HG03108 (cell line): Measurements from ENCODE around the gene DDB1.
A peak's percentile ranks its signal among the peaks of the same experiment; 100 is the strongest.

Experiments
- ATAC-seq: cut with Tn5 transposase; IDR thresholded peaks from one replicate; pipeline ENCODE4 v1.9.1; 2021; ENCODE audit warnings: moderate library complexity; ENCODE audit not compliant: unreplicated experiment

Gene DDB1

DNA sequence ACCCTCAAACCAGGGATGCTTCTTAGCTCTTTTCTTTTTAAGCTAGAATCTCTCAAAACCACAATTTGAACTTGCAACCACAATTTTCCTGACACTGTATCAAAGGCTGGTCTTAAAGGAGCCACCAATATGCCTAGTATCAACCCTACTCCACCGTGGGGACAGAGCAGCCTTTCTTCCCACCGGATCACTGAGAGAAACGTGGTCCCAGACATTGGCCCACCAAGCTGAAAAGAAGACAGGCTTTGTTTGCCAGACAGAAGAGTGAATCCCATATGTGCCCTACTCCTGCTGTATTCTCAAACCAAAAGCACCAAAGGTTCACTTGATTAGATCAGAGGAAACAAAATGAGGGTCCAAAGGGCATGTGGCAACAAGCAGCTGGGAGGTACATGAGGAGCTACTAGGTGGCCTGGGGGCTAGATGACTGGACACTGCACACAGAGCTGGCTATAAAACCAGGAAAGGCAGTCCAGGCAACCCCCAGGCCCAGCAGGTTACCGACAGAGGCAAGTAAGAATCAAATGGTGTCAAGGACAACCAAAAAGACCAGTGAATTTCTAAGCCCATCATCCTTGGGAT, 34.2 kb downstream of the DDB1 start:
- no peak for ATAC-seq

DNA sequence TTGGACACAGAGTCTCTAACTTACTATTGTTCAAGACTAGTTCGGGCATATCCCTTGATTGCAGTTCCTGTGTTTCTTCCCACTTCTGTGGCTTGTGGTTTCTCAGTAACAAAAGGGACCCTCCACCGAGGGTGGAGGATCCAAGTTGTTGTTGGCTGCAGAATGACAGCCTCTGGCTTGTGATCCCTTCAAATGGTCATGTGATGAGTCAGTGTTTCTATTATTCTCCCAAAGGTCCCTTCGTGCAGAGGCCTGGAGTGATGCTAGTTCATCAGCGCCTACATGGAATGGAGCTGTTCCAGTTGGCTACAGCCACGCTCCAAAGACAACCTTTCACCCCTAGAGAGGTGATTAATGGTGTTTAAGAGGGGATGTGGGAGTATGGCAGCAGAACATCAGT, 35.2 kb downstream of the DDB1 start:
- ATAC-seq = no peak

DNA sequence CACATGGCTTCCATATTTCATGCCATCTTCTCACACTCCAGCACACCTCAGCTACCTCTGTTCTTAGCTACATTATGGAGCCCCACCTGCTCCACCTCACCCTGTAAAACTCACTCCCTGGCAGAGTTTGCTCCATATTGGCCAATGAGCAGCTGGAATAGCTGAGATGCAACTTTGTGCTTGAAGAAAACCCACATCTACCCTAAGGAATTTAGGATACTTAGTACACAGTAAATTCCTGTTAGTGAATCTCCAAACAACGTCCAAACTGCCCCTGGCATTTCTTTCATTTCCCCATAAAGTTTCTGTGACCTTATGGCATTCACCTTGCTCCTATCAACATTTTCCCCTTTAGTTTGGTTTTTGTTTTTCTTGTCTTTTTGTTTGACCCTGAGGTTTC, 35.6 kb downstream of the DDB1 start:
- no peak for ATAC-seq

DNA sequence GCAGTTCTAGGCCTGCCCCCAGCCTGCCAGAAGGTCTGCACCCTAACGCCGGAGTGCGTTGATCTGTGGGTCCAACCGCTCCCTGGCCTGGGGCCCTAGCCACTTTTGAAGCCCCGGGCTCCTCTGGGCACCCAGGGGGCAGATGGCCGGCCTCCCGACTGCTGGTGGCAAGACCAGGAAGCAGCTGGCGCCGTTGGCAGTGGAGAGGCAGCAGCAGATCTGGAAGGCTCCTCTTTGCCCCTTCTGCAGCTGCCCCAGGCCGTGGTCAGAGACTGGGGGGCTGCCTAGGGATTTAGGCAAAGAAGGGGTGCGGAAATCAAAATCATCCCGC, 37.3 kb downstream of the DDB1 start:
- no peak for ATAC-seq

DNA sequence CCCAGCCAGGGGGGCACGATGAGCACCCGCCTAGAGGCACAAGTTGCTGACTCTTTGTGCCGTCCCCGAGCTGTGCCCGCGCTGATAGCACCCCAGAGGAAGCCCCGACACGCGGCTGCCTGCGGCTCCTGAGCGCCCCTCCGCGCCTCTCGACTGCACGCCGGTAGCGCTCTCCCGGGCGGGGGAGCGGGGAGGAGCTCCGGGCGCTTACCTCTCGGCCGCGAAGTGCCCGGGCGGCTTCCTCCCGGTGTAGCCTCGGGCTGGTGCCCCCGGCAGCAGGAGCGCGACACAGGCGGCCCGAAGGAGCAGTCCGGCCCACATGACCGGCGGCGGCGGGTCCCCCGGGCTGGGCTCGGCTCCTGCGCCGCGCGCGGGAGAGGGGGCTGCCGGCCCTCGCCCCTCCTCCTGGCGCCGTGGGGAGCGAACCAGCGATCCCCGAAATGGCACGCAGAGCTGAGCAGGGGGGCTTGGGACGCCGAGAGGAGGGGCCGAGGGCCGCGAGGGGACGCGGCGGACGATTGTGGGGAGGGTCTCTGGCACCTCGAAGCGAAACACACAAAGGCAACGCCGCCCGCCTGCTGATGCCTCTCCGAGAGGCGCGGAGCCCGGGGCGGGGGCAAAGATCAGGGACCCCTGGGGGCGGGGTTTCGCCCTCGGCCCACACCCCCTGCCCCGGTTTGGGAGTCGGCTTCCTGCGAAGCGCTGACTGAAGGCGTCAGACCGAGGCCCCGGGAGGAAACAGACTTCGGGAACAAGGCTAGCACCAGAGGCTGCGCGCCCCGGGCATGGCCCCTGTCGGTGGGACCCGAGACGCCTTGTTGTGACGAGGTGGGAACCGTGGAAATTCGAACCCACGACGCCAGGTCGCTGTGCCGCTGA, 37.9 kb downstream of the DDB1 start, which contains the start of gene VWCE:
TSS of gene VWCE (minus strand) at position 600 of the 879 bp plus-strand sequence. CDS start at position 321, 279 bp downstream.
- peak; percentile 78 for ATAC-seq

DNA sequence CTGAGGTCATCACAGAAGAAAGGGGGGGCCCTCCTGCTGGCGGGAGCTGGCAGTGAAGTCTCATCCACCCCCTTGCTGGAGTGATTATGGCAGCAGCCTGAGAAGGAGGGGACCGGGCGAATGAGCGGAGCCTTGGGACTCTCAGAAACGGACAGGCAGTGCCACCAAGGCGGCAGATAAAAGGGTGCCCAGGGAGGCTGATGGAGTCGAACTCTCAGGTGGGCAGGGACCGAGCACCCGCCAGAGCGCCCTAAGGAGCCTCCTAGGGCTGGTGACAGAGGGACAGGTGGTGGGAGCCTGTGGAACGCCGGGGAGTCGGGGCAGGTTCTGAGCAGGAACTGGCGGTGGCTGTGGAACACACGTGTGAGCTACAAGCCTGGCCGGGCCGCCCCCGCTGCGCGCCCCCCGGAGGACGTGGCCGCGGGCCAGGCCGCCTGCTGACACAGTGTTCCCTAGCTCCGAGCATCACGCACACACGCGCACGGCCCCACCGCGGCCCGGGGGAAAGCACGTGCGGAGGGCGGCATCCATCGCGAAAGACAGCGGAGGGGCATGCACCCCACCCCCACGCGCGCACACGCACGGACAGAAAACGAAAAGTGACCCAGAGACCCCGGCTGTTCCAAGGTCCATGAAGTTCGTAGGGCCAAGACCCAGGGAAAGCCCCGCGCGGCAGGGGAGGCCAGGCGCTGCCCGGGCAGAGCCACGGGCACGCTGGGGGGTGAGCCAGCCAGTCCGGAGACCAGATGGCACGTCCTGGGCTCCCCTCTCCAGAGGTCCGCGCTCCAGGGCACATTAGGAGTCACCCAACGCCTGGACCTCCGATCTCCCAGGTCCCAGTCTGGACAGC, 38.8 kb downstream of the DDB1 start:
- peak; percentile 33 for ATAC-seq

DNA sequence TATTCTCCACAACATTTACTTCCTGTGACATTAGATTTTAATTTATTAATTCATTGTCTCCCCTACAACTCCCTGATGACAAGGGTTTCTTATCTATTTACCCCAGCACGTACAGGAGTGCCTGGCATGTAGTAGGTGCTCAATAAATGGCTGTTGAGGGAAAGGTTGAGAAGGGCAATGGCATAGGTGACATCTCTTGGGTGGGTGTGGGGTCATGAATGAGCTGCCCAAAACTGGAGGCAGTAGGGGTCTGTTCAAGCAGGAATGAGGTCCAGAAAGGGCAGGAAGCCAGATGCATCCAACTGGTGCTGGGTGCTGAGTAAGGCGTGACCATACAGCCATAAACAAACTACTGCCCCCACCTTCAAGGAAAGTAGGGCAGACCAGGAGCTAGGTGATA, 40.5 kb downstream of the DDB1 start:
- ATAC-seq = no peak

DNA sequence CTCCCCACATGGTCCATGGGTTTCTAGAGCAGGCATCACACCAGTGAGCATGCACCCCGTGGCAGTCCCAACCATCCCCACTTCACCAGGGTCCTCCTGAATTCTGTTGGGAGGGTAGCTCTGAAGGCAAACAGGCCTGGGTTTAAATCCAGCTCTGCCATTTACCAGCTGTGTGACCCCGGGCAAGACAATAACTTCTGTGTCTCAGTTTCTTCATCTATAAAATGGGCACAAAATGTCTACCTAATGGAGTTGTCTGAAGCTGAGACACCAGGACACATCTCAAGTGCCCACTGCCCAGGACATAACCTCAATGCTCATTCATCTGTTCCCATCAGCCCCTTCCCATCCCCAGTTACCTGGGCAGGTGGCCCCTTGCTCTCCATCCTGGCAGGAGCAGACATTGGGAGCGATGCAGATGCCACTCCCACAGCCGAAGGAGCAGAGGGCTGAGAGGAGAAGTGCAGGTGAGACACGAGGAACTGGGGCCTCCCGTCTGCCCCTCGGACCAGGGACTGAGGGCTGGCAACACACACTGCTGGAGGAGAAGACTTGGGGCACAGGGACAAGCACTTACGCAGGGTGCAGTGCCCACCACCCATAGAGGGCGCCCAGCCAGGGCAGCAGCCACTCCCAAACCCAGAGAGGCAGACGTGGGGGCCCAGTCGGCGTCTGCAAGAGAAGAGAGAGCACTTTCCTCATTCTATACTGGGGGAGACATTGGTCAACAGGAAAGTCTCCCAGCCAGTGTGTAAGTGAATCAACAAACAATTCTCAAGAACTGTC, 41.8 kb downstream of the DDB1 start:
- ATAC-seq = no peak

DNA sequence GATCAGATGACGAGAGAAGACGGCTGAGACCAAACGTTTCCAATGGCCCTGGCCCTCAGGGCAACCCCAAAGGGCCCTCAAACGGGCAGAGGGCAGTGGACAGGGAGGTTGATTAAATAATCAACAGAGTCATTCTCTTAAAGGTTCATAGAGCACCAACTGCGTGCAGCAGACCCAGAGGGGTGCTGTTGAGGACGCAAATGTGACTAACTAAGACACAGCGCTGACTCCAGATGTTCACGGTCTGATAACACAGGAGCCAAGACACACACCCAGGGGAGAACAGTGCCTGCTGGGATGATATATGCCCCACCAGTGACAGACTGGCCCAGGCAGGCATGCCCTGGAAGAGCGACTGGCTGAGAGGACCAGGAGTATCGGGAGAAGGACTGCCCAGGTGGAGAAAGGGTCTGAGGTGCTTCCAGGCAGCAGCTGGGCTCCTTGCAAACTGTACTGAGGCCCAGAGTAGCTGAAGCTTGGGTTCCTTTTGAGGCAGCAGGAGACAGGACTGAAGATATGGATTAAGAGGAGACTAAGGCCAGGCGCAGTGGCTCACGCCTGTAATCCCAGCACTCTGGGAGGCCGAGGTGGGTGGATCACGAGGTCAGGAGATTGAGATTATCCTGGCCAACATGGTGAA, 45.4 kb downstream of the DDB1 start:
- ATAC-seq = no peak

DNA sequence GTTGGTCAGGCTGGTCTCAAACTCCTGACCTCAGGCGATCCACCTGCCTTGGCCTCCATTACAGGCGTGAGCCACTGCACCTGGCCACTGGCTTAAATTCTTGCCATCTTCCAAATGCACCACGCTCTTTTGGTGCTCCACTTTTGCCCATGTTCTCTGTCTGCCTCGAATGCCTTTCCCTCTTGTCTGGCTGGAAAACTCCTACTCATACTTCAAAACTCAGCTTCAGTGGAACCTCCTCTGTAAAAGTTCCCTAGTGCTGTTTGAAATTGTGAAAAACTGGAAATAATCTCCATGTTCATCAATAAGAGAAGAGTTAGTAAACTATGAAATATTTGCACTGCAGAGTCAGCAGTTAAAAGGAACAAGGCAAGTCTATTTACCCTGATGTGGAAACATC, 49.3 kb downstream of the DDB1 start:
- ATAC-seq = no peak

DNA sequence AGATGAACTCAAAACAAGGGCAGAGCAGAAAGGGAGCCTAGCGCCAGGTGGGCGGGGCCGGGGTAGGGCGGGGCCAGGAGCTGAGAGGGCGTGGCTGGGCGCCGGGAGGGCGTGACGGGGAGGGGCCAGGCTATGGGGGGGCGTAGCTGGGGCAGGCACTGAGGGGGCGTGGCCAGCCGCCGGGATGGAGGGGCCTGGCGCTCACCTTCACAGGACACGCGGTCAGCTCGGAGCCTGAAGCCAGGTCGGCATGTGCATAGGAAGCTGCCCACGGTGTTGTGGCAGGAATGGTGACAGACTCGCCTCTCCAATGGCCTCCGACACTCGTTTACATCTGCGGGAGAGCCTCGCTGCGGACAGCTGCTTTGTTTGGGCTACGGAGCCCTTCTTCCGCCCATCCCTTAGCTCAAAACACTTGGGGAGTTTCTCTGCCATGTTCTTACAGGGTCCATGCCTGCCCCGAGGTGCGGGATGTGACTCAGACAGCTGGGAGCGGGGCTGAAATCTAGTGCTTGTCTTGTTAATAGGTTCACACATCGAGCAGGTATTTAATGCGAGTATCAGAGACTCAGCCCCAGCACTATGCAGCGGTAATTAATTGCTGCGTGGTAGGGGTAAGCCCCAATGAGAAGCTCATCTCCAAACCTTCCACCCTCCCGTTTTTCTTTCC, 51.2 kb downstream of the DDB1 start:
- ATAC-seq = no peak

DNA sequence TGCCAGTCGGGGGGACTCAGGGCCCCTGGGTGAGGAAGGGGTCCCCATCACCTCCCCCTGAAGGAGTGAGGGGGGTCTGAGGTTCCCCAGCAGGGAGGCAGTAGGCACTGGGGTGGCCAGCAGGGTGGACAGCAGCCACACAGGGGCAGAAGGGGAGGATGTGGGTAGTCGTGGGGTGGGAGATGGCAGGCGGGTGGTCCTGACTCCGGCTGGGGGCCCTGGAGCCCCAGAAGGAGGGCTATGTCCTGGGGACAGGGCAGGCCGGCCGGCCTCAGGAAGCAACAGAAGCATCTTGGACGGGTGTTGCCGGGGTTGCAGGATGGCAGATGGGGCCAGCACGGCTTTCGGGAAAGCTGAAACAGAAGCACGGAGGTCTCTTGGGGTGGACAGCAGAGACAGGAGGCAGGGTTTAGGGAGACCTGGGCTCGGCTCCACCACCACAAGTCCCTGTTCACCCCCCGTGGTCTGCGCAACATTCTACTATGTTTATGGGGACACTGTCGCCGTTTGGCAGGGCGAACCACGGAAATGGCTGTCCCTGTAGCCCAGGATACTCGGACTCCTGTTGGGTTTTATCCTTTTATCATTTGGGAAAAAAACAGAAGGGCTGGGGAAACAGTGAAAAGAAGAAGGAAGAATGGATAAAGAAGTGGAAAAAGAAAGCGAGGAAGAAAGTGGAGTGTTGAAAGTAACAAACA, 51.9 kb downstream of the DDB1 start:
- ATAC-seq = no peak

DNA sequence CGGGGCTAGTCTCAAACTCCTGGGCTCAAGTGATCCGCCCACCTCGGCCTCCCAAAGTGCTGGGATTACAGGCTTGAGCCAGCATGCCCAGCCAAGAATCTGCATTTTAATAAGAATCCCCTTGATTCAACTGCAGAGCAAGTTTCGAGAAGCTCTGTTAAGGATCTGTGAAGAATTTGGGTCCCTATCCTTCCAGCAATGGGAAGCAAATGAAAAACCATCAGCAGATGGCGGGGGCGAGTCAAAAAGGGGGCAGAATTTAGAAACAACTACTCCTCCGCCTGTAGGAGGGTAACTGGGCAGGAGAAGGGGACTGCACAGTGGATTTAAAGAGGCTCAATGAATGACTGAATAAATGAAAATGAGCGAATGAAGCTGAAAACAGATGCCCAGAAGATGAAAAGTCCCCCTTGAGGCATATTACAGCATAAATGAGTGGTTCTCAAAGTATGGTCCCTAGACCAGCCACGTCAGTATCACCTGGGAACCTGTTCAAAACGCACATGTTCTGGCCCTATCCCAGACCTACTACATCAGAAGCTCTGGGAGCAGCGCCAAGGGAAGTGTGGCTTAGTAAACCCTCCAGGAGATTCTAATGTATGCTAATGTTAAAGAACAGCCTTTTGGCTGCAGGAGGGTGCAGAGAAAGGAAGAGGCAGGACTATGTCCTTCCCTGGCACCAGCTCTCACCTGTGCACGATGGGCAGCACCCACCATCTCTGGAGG, 52.8 kb downstream of the DDB1 start:
- ATAC-seq = no peak

DNA sequence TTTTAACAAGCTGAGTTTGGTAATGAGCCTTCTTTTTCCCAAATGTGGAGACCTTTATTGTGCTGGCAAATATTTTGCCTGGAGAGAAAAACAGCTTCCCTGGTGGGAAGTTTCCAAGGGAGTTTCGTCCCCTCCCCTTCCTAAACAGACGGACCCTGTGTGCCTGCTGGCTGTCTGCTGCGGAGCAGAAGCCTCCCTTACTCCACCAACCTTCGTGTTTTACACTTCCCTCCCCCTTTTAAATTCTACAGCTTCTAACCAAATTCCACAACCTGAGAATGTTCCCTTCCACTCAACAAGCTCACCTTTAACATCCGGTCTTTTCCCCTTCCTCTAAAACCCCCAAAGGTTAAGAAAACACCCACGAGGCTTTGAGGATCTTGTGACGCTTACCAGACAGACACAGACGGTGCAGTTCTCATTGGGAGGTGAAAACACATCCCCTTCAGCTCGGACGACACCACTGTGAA, 54.9 kb downstream of the DDB1 start:
- no peak for ATAC-seq

DNA sequence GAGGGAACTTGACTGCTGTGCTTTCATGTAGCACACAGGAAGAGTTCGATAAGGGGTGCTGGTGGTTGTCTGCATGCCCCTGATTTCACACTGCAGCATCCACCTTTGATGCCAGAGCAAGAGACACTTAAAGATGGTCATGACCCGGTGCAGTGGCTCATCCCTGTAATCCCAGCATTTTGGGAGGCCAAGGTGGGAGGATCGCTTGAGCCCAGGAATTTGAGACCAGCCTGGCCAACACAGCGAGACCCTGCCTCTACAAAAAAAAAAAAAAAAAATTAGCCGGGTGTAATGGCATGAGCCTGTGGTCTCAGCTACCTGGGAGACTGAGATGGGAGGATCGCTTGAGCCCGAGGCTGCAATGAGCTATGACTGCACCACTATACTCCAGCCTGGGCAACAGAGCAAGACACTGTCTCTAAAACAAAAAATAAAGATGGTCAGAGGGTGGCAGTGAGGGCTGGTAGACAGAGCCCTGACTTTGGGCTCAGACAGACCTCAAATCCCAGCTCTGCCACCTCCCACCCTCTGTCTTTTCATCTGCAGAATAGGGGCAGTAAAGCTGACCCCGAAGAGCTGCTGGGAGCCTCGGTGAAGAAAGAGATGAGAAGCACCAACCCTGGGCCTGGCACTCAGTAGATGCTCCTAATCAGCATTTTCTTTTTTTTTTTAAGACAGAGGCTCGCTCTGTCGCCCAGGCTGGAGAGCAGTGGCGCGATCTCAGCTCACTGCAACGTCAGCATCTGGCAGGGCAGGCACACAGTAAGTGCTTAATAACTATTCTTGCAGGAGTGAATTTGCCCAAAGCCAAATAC, 55.5 kb downstream of the DDB1 start:
- ATAC-seq = no peak

DNA sequence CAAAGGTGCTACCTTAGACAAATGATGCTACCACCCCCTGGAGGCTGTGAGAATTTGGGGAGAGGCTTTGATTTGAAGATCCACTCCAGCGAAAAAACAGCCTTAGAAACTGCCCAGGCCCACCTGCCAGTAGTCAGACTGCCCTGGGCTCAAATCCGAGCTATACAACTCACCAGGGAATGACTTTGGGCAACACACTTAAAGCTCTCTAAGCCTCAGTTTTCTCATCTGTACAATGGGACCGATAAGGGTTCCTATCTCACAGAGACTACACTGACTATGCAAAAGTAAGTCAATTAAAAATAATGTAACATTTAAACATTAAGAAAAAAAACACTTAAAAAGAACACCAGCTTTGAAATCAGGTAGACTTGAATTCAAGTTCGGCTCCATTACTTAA, 57.7 kb downstream of the DDB1 start:
- ATAC-seq = no peak

DNA sequence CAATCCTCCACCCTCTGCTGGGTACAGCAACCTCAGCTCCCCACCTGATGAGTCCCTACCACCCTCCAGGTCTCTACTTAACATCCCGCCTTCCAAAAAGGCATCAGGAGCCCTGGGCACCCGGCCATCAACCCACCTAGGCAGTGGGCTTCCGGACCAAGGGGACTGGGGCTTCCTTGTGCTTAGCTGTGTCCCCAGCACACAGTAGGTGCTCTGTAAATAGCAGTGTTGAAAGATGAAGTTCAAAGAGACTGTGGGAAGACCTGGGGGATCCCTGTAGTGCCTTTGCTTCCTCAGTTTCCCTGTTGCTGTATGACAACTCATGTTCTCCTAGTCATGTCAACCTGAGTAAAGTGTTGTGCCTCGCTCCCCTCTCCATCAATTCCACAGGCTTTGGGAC, 58.8 kb downstream of the DDB1 start:
- no peak for ATAC-seq
